ENCODE measurements around the gene PRLR. TPM values are rescaled to one million over a fixed set of nuclear protein-coding genes. Genes with fewer than 3 reads are reported as not detected.

Gene PRLR
- total and polyA plus RNA-seq, 10 donors: 0.02 to 0.82 (median 0.26) TPM

- Histone ChIP-seq H3K4me3 (no peak overlapping the region), H3K9me3 (no peaks in the 10 kb centered on the region), H3K27ac (no peak overlapping the region), H3K27me3 (replicated peaks in 1 of 7) (peaks cover 0 to 7% (median 0%) of the 10 kb centered on the region in 7 donors), H3K4me1 (no peaks in the 10 kb centered on the region), H3K36me3 (no peaks in the 10 kb centered on the region)
- no peak for DNase-seq
- intact Hi-C loops (cut with DNase I; ENCODE audit: low total_unique reads): no loop called here
- TF ChIP-seq CTCF (IDR thresholded peaks at IDR 0.05 in 8 of 11, conservative IDR thresholded peaks at IDR 0.05 in 3 of 11) (no peak), POLR2A (IDR thresholded peaks at IDR 0.05) (no peak), POLR2AphosphoS5 (IDR thresholded peaks at IDR 0.05) (no peak)
Observed at GRCh38 chr5:35010676-35011075, 219.6 kb downstream of the PRLR start.

- 82 to 96% (median 92%) methylated on average over 3 of the region's 3 CpGs for WGBS, 5 donors
- DNase-seq: no peak
- H3K4me3 ChIP-seq: no peak overlapping the region
- H3K36me3 ChIP-seq: no peaks in the 10 kb centered on the region
- no peak overlapping the region for H3K27ac ChIP-seq
- no peaks in the 10 kb centered on the region for H3K9me3 ChIP-seq
- peaks cover 0 to 16% (median 0%) of the 10 kb centered on the region in 7 donors for H3K27me3 ChIP-seq (replicated peaks in 1 of 7)
- H3K4me1 ChIP-seq: no peaks in the 10 kb centered on the region
- TF ChIP-seq CTCF (IDR thresholded peaks at IDR 0.05 in 8 of 11, conservative IDR thresholded peaks at IDR 0.05 in 3 of 11) (no peak), POLR2A (IDR thresholded peaks at IDR 0.05) (no peak), POLR2AphosphoS5 (IDR thresholded peaks at IDR 0.05) (no peak)
- intact Hi-C loops (cut with DNase I; ENCODE audit: low total_unique reads): no loop called here
Observed at GRCh38 chr5:35009657-35010056, 220.6 kb downstream of the PRLR start.

- Histone ChIP-seq H3K4me1 (no peaks in the 10 kb centered on the region), H3K36me3 (no peaks in the 10 kb centered on the region), H3K27me3 (replicated peaks in 1 of 7) (peaks cover 0 to 20% (median 0%) of the 10 kb centered on the region in 7 donors), H3K4me3 (no peak overlapping the region), H3K27ac (no peak overlapping the region), H3K9me3 (no peaks in the 10 kb centered on the region)
- intact Hi-C loops (cut with DNase I; ENCODE audit: low total_unique reads): no loop called here
- TF ChIP-seq POLR2AphosphoS5 (IDR thresholded peaks at IDR 0.05) (no peak), POLR2A (IDR thresholded peaks at IDR 0.05) (no peak), CTCF (IDR thresholded peaks at IDR 0.05 in 8 of 11, conservative IDR thresholded peaks at IDR 0.05 in 3 of 11) (no peak)
- no peak for DNase-seq
- WGBS, 5 donors: 79 to 91% (median 82%) methylated on average over 2 of the region's 2 CpGs
Observed at GRCh38 chr5:35009019-35009418, 221.3 kb downstream of the PRLR start.

- no peaks in the 10 kb centered on the region for H3K9me3 ChIP-seq
- DNase-seq: no peak
- no peak overlapping the region for H3K27ac ChIP-seq
- H3K36me3 ChIP-seq: no peaks in the 10 kb centered on the region
- intact Hi-C loops (cut with DNase I; ENCODE audit: low total_unique reads): loop anchor here (5.0 kb wide), 1 partner anchor 532 kb away; no protein-coding TSS in a partner anchor
- TF ChIP-seq CTCF (IDR thresholded peaks at IDR 0.05 in 8 of 11, conservative IDR thresholded peaks at IDR 0.05 in 3 of 11) (no peak), POLR2AphosphoS5 (IDR thresholded peaks at IDR 0.05) (no peak), POLR2A (IDR thresholded peaks at IDR 0.05) (no peak)
- H3K4me1 ChIP-seq: peaks cover 0 to 6% (median 0%) of the 10 kb centered on the region in 6 donors
- peaks cover 0 to 31% (median 0%) of the 10 kb centered on the region in 7 donors for H3K27me3 ChIP-seq (replicated peaks in 1 of 7)
- H3K4me3 ChIP-seq: no peak overlapping the region
- 85 to 94% (median 91%) methylated on average over 1 of the region's 1 CpG for WGBS, 5 donors
Observed at GRCh38 chr5:35004771-35005170, 225.5 kb downstream of the PRLR start.
